Liver (tissue), 3 donors: ENCODE results near the gene EDNRA.
A peak's percentile ranks its signal among the peaks of the same experiment; 100 is the strongest.

Source experiments
- MAX ChIP-seq: IDR thresholded peaks from 2 replicates; pipeline ENCODE4 v1.6.1; 2016; ENCODE audit warnings: antibody characterized with exemption
- RAD21 ChIP-seq, 2 donors: IDR thresholded peaks; 2 replicates each; pipeline ENCODE4 v1.6.1; 2016; ENCODE audit warnings: antibody characterized with exemption in 2 of 2, mild to moderate bottlenecking in 2 of 2
- ZBTB33 ChIP-seq: IDR thresholded peaks from 2 replicates; pipeline ENCODE4 v1.6.1; 2016; ENCODE audit warnings: antibody characterized with exemption
- TF ChIP-seq, protein P1 (sequence below): fragments of 150-350 bp; IDR thresholded peaks from 2 replicates; pipeline ENCODE4 v1.5.1; 2017; ENCODE audit warnings: improper control_type of control experiment, low read depth, low read length; ENCODE audit not compliant: missing input control
- donor health status: healthy.
- donor health status: healthy.

DNA sequence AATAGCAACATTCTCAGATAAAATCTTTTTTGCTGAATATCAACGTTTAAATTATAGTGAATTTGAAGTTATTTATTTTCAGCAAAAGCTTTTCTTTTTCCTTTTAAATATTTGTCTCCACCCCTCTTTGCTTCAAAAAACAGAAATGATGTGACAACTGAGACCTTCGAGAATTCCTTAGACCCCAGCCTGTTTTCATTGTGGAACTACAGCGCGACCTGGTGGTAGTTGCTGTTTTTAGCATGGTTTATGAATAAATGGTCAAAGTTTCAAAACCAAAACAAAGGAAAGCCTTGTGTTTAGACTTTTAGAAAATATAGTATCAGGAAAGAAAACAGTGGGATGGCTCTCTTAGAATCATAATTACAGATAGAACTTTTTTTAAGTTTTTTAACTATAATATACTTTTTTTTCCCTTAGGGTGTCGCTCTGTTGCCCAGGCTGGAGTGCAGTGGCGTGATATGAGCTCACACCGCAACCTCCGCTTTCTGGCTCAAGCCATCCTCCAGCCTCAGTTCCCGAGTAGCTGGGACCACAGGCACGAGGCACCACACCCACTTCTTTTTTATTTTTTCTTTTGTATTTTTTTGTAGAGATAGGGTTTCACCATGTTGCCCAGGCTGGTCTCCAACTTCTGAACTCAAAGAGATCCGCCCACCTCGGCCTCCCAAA, 109.5 kb downstream of the EDNRA start:
- no peak for TF ChIP-seq ZBTB33
- no peak for TF ChIP-seq MAX
- TF ChIP-seq RAD21 (IDR thresholded peaks at IDR 0.05) = peak; percentile 81 to 88
- TF ChIP-seq, protein P1, sequence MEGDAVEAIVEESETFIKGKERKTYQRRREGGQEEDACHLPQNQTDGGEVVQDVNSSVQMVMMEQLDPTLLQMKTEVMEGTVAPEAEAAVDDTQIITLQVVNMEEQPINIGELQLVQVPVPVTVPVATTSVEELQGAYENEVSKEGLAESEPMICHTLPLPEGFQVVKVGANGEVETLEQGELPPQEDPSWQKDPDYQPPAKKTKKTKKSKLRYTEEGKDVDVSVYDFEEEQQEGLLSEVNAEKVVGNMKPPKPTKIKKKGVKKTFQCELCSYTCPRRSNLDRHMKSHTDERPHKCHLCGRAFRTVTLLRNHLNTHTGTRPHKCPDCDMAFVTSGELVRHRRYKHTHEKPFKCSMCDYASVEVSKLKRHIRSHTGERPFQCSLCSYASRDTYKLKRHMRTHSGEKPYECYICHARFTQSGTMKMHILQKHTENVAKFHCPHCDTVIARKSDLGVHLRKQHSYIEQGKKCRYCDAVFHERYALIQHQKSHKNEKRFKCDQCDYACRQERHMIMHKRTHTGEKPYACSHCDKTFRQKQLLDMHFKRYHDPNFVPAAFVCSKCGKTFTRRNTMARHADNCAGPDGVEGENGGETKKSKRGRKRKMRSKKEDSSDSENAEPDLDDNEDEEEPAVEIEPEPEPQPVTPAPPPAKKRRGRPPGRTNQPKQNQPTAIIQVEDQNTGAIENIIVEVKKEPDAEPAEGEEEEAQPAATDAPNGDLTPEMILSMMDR = peak; percentile 62
